ENCODE results near the gene GMEB2.
"Not testable (repeated sequence)": the region's sequence is repeated elsewhere in the genome, so short reads cannot be mapped to it uniquely, and the experiment has no call there.

- TF ChIP-seq, protein P1, sequence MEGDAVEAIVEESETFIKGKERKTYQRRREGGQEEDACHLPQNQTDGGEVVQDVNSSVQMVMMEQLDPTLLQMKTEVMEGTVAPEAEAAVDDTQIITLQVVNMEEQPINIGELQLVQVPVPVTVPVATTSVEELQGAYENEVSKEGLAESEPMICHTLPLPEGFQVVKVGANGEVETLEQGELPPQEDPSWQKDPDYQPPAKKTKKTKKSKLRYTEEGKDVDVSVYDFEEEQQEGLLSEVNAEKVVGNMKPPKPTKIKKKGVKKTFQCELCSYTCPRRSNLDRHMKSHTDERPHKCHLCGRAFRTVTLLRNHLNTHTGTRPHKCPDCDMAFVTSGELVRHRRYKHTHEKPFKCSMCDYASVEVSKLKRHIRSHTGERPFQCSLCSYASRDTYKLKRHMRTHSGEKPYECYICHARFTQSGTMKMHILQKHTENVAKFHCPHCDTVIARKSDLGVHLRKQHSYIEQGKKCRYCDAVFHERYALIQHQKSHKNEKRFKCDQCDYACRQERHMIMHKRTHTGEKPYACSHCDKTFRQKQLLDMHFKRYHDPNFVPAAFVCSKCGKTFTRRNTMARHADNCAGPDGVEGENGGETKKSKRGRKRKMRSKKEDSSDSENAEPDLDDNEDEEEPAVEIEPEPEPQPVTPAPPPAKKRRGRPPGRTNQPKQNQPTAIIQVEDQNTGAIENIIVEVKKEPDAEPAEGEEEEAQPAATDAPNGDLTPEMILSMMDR (IDR thresholded peaks at IDR 0.05): not testable (repeated sequence)
- peak in 1 of 2 donors; percentile 19 for TF ChIP-seq POLR2A (IDR thresholded peaks at IDR 0.05)
Observed at GRCh38 chr20:63631426-63631825, 4.5 kb upstream of the GMEB2 start.
